B cell (primary cell): Measurements from ENCODE around the gene FAR2. TPM values are rescaled to one million over a fixed set of nuclear protein-coding genes. Genes with fewer than 3 reads are reported as not detected.

Experiments used
- ATAC-seq: fragments of 200-7000 bp; cut with Tn5 transposase; one replicate; pipeline ENCODE4 v1.10.0; 2021; ENCODE audit warnings: low read depth, mild to moderate bottlenecking, moderate number of reproducible peaks, moderate library complexity
- CTCF ChIA-PET: fragments of 350-600 bp; sonication (Branson Sonifier 250); formaldehyde crosslinking; loops from one replicate; lab custom pipeline; 2021; ENCODE audit warnings: antibody characterized with exemption, inconsistent platforms; lab: Charles Lee
- POLR2A ChIA-PET: fragments of 350-600 bp; sonication (Branson Sonifier 250); formaldehyde crosslinking; loops from one replicate; lab custom pipeline; 2021; ENCODE audit warnings: antibody characterized with exemption; lab: Charles Lee
- DNase-seq: peaks from one replicate; pipeline ENCODE4 v3.0.0; 2013
- H2AFZ ChIP-seq: 2 replicates; pipeline ENCODE4 v1.6.1; 2012; ENCODE audit warnings: mild to moderate bottlenecking, low read depth, low read length; ENCODE audit not compliant: insufficient read depth, poor library complexity, severe bottlenecking
- H3K27ac ChIP-seq, 2 donors: 1 replicate in 1 of 2; 2 replicates in 1 of 2; pipeline ENCODE4 v1.5.1; 2012 to 2013; ENCODE audit warnings: low read length in 2 of 2, mild to moderate bottlenecking in 2 of 2, moderate library complexity in 1 of 2
- H3K27me3 ChIP-seq, 4 experiments: fragments of 200-600 bp in 1 of 4; sonication (generic) in 1 of 4; replicated peaks in 1 of 4; 1 replicate in 2 of 4; 2 replicates in 2 of 4; pipeline versions ENCODE4 v1.6.1 to v1.7.0; 2013 to 2016; ENCODE audit warnings: low read length in 3 of 4, mild to moderate bottlenecking in 2 of 4, mixed read lengths in 1 of 4, moderate library complexity in 1 of 4; ENCODE audit not compliant: insufficient read depth in 4 of 4, control insufficient read depth in 3 of 4; ENCODE audit errors: control extremely low read depth in 1 of 4
- H3K36me3 ChIP-seq, 2 experiments: replicated peaks in 1 of 2; 1 replicate in 1 of 2; 2 replicates in 1 of 2; pipeline versions ENCODE4 v1.6.1 to v1.7.1; 2013; ENCODE audit warnings: low read length in 1 of 2; ENCODE audit not compliant: insufficient read depth in 2 of 2, control insufficient read depth in 1 of 2; ENCODE audit errors: control extremely low read depth in 1 of 2, extremely low read depth in 1 of 2
- H3K4me1 ChIP-seq, 2 donors: fragments of 200-600 bp in 1 of 2; sonication (generic) in 1 of 2; 1 replicate in 1 of 2; 2 replicates in 1 of 2; pipeline versions ENCODE4 v1.5.1 to v1.6.1; 2013 to 2017; ENCODE audit warnings: low read length in 2 of 2; ENCODE audit not compliant: control insufficient read depth in 2 of 2, insufficient read depth in 2 of 2
- H3K4me2 ChIP-seq: replicated peaks from 2 replicates; pipeline ENCODE3; 2012; ENCODE audit warnings: mild to moderate bottlenecking, low read depth, low read length; ENCODE audit not compliant: poor library complexity, severe bottlenecking
- H3K4me3 ChIP-seq, 5 experiments: fragments of 200-600 bp in 1 of 5; sonication (generic) in 1 of 5; 1 replicate in 3 of 5; 2 replicates in 2 of 5; pipeline versions ENCODE4 v1.5.1 to v1.7.0; 2011 to 2016; ENCODE audit warnings: low read length in 4 of 5, mild to moderate bottlenecking in 4 of 5, low read depth in 2 of 5, control low read depth in 1 of 5, moderate library complexity in 1 of 5; ENCODE audit not compliant: insufficient read depth in 1 of 5; ENCODE audit errors: control extremely low read depth in 1 of 5, extremely low read depth in 1 of 5
- H3K79me2 ChIP-seq: fragments of 200-600 bp; sonication (generic); one replicate; pipeline ENCODE4 v1.6.0; 2016; ENCODE audit warnings: low read length; ENCODE audit not compliant: control insufficient read depth, insufficient read depth
- H3K9ac ChIP-seq: fragments of 200-600 bp; sonication (generic); 2 replicates; pipeline ENCODE4 v1.6.1; 2017; ENCODE audit warnings: mild to moderate bottlenecking, low read length, moderate library complexity
- H3K9me3 ChIP-seq, 3 donors: one replicate each; pipeline versions ENCODE4 v1.6.1 to v1.7.1; 2013; ENCODE audit warnings: low read length in 2 of 3; ENCODE audit not compliant: control insufficient read depth in 2 of 3, insufficient read depth in 1 of 3; ENCODE audit errors: control extremely low read depth in 1 of 3
- H4K20me1 ChIP-seq: 2 replicates; pipeline ENCODE4 v1.6.0; 2012; ENCODE audit warnings: mild to moderate bottlenecking, low read length; ENCODE audit not compliant: insufficient read depth, control insufficient read depth, poor library complexity, severe bottlenecking
- H3K27ac Mint-ChIP-seq: one replicate; pipeline ENCODE4 v1.8.0; 2021; ENCODE audit warnings: mixed read lengths
- H3K27me3 Mint-ChIP-seq: one replicate; pipeline ENCODE4 v1.8.0; 2021; ENCODE audit warnings: mixed read lengths
- H3K4me1 Mint-ChIP-seq: one replicate; pipeline ENCODE4 v1.8.0; 2021; ENCODE audit warnings: mixed read lengths
- H3K4me3 Mint-ChIP-seq: one replicate; pipeline ENCODE4 v1.8.0; 2021; ENCODE audit warnings: mixed read lengths
- H3K9me3 Mint-ChIP-seq: one replicate; pipeline ENCODE4 v1.8.0; 2022; ENCODE audit warnings: mixed read lengths; ENCODE audit not compliant: insufficient read depth
- CTCF ChIP-seq: fragments of 200-600 bp; IDR thresholded peaks from one replicate; pipeline ENCODE4 v1.8.0; 2022; ENCODE audit warnings: antibody characterized with exemption, mild to moderate bottlenecking
- EZH2 ChIP-seq: IDR thresholded peaks from 2 replicates; pipeline ENCODE4 v1.6.1; 2012; ENCODE audit warnings: borderline replicate concordance, low read depth, mild to moderate bottlenecking, moderate library complexity, low read length; ENCODE audit not compliant: insufficient read depth, poor library complexity, severe bottlenecking
- WGBS: methylation state at CpG from one replicate; pipeline ENCODE4 v1.1.5; 2013; ENCODE audit warnings: missing lambda C conversion rate; ENCODE audit not compliant: insufficient coverage; 5-methylcytosine and 5-hydroxymethylcytosine counted together
- intact Hi-C: fragments of 100-400 bp; cut with micrococcal nuclease; formaldehyde crosslinking; loops from one replicate; pipeline ENCODE4 v1.10.0; 2022
- polyA plus RNA-seq: library from polyadenylated mRNA; depleted of rRNA; stranded (reverse); fragments of >200 nt; gene quantifications from 2 replicates; pipeline ENCODE4 v1.2.3, GENCODE V29; 2012
- total RNA-seq, 2 donors: library from RNA; stranded (reverse); fragments of 120-200 nt in 1 of 2; gene quantifications; 1 replicate in 1 of 2; 2 replicates in 1 of 2; pipeline versions ENCODE4 v1.2.3 to v1.2.4, GENCODE V29; 2013 to 2022

FAR2 gene
- total and polyA plus RNA-seq, 2 donors (not counting 1 experiment from before 2014, with no cell fraction given): 0.39 TPM; not detected in 1

DNA sequence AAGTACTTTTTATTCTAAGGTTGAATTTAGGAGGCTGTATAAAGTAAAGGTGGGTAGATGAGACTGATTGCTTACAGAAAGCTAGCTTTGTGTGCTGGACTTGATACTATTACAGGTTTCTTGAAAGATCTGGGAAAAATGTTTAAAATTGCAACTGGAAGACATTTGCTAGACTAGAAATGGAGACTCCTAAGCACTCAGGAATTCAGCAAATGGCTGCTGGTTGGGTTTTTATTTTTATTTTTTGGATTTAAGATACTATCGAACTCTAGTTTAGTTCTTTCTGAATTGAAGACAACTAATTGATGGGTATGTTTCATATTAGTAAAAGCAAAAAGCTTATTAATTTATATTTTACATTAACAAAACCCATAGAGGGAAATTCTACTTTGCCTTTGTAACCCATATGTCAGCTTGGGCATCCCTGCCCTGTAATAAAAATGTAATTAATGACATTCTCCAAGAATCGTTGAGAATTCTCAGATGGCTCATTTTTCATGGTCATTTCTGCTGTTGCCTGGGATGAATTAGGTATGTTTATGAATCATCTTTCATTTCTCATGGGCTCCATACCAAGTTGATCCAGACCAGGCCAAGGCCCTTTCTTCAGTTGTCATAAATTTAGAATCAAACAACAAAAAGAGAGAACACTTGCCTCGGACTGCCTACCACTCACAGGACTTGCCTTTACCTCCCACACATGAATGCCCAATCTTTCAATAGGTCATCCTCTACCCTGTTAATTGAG lies 129.8 kb downstream of the FAR2 start:
- TF ChIP-seq CTCF: no peak
- TF ChIP-seq EZH2: no peak
- Mint-ChIP-seq H3K4me1 (no peaks in the 10 kb centered on the region), H3K27ac (no peak overlapping the region), H3K9me3 (peaks cover 4% of the 10 kb centered on the region), H3K27me3 (no peaks in the 10 kb centered on the region), H3K4me3 (no peak overlapping the region)
- H3K4me3 ChIP-seq: no peak overlapping the region
- no CpG with 5 or more reads among the region's 3 CpGs for WGBS
- no peaks in the 10 kb centered on the region for H3K9me3 ChIP-seq
- no peaks in the 10 kb centered on the region for H4K20me1 ChIP-seq
- ATAC-seq (no peak), DNase-seq (no peak)
- no peak overlapping the region for H2AFZ ChIP-seq
- ChIA-PET CTCF (no interaction called here), POLR2A (no interaction called here)
- no peak overlapping the region for H3K27ac ChIP-seq
- no peaks in the 10 kb centered on the region for H3K4me1 ChIP-seq
- no peak overlapping the region for H3K9ac ChIP-seq
- intact Hi-C loops: no loop called here
- no peaks in the 10 kb centered on the region for H3K36me3 ChIP-seq
- no peaks in the 10 kb centered on the region for H3K27me3 ChIP-seq
- no peak overlapping the region for H3K4me2 ChIP-seq
- H3K79me2 ChIP-seq: no peaks in the 10 kb centered on the region

GRCh38 chr12:29281371-29282005 lies 132.4 kb downstream of the FAR2 start:
- Histone ChIP-seq H3K9me3 (no peaks in the 10 kb centered on the region), H3K36me3 (no peaks in the 10 kb centered on the region), H4K20me1 (no peaks in the 10 kb centered on the region), H3K4me3 (no peak overlapping the region), H3K27ac (no peak overlapping the region), H3K27me3 (no peaks in the 10 kb centered on the region), H3K4me2 (no peak overlapping the region), H3K79me2 (no peaks in the 10 kb centered on the region), H3K9ac (no peak overlapping the region), H2AFZ (no peak overlapping the region), H3K4me1 (no peaks in the 10 kb centered on the region)
- TF ChIP-seq CTCF (no peak), EZH2 (no peak)
- H3K4me3 Mint-ChIP-seq: no peak overlapping the region
- WGBS: 89% methylated on average over 3 of the region's 5 CpGs
- CTCF ChIA-PET: no interaction called here
- DNase-seq: no peak
- no peaks in the 10 kb centered on the region for H3K4me1 Mint-ChIP-seq
- no peaks in the 10 kb centered on the region for H3K9me3 Mint-ChIP-seq
- POLR2A ChIA-PET: no interaction called here
- no peak for ATAC-seq
- intact Hi-C loops: no loop called here
- no peak overlapping the region for H3K27ac Mint-ChIP-seq
- H3K27me3 Mint-ChIP-seq: no peaks in the 10 kb centered on the region
